NCI-H1930 (cell line): ENCODE results near the gene ALPP.
"Not testable (repeated sequence)": the region's sequence is repeated elsewhere in the genome, so short reads cannot be mapped to it uniquely, and the experiment has no call there.

Experiments
- DNase-seq, 2 experiments: peaks; one replicate each; lab custom pipeline; 2025; lab: John Stamatoyannopoulos, UW

Gene ALPP

DNA sequence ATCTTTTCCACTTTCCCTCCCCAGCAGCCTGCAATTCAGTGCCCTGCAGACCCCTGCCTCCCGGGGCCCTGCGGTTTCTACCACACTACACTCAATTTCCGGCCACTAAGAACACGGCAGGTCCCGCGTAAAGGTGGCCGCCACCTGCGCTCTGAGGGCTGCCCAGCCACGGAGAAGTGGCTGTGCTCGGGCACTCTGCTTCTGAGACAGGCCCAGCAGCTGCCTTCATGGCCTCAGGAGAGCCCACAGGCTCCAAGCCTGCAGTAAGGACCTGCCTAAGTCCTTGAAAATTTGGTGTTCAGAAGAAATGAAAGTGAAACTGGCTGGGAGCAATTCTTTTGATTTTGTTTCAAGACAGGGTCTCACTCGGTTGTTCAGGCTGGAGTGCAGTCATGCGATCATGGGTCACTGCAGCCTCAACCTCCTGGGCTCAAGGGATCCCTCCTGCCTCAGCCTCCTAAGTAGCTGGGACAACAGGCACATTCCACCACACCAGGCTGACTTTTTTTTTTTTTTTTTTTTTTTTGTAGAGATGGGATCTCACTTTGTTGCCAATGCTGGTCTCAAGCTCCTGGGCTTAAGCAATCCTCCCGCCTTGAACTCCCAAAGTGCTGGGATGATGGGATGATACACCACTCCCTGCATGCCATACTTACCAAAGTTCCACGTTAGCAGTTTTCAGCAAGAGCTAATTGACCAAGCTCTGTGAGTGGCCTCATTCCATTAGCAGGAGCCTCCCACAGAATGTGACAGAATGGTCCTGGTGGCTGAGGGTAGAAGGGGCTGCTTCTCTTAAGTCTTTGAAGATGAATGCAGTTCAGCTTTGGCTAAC is 14.6 kb upstream of the ALPP start:
- no peak for DNase-seq

DNA sequence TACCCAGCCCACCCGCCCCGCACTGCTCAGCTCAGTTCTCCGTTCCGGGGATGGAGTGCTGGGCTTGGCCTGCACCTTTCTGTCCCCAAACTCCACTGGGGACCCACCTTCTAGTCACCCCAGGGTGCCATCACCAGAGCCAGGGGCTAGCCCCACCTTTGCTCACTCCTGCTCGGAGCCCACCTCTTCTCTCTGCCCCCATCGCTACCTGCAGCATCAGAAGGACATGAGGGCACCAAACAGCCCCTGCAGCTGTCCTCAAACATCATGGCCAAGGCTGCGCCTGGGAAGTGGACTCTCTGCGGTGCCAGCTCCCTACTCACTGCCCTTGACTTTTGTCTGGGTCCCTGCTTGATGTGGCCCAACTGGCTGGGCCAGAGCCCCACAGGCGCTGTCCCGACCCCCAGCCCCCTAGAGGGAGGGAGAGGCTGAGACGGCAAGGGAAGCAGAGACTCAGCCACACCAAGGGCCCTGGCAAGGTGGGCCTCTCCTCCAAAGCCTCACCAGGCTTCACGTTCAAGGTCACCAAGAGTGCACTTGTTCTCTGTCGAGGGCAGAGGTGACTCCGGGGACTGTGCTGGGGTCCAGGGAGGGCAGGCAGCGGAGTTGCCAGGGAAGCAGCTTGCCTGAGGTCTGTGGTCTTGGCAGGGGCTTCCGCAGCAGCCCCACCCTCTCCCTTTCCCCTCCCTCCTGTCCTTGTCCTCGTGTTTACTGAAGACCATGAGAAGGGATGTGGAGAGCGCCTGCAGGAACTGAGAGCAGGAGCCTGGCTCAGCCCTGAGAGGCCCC is 13.6 kb upstream of the ALPP start:
- not testable (repeated sequence) for DNase-seq

DNA sequence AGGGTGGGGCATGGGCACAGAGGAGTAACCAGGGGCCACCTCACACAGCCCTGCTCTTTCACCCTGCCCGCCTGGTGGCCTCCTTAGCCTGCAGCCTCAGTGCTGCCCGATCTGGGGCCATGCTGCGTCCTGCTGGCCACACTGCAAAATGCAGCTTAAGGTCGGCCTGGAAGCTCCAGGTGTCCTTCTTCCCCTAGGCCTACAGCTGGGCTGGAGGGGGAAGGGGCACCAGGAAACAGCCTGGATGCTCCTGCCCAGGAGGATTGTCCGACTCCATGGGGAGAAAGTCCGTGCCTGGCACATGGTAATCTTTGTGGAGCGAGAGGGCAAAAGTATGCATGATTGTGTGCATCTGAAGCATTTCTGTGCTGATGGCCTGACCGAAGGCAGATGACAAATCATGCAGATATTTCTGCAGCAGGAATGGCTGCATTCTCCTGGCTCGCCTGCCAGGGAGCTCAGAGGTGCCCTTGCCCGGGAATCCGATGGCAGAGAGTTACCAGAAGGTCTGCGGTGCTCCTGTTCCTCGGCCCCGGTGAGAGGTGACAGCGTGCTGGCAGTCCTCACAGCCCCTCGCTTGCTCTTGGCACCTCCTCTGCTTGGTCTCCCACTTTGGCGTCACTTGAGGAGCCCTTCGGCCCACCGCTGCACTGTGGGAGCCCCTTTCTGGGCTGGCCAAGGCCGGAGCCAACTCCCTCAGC is 12.8 kb upstream of the ALPP start:
- DNase-seq = peak; percentile 16 to 18

DNA sequence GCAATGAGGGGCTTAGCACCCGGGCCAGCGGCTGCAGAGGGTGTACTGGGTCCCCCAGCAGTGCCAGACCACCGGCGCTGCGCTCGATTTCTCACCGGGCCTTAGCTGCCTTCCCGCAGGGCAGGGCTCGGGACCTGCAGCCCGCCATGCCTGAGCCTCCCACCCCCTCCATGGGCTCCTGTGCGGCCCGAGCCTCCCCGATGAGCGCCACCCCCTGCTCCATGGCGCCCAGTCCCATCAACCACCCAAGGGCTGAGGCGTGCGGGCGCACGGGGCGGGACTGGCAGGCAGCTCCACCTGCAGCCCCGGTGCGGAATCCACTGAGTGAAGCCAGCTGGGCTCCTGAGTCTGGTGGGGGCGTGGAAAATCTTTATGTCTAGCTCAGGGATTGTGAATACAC is 12.1 kb upstream of the ALPP start:
- peak; percentile 46 to 48 for DNase-seq

DNA sequence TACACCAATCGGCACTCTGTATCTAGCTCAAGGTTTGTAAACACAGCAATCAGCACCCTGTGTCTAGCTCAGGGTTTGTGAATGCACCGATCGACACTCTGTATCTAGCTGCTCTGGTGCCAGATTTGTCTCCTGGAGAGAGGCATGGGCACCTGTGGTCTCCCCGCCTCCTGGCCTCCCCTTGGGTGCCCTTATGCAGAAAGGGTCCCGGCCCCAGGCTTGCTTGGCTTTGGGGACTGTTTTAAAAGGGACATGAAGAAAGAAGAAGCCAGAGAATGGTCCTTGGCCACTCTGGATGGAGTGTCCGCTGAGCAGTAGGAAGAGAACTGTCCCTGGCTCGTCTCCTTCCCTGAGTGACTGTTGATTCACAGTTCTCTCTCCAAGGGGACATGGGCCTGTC is 11.5 kb upstream of the ALPP start:
- DNase-seq = no peak

DNA sequence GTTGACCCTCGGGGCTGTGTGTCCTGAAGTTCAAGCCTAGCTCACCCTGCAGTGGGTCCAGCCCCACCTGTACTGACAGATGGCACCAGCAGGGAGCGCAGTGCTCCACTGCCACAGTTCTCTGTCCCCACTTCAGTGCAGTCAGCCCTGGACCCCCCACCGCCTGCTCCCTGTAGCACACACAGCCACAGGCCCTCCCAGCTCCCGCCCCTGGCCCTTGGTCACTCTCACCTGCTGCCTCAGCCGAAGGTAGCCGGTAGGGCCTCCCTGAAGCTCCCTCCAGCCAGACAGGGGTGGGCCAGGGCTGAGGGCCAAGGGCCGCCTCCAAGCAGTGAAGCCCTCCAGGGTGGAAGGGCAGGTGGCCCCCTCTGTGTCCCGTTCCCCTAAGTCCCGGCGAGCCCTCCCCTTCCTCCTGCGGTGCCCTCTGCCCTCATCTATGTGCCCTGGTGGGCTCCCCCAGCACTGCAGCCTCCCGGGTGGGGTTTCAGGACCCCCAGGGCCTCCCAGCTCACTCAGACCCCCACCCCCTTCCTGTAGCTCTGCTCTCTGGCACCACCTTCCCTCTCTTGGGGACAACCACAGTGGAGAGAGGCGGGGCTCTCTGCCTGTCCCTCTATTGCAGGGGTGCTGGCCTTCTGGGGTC is 10.8 kb upstream of the ALPP start:
- DNase-seq = no peak

DNA sequence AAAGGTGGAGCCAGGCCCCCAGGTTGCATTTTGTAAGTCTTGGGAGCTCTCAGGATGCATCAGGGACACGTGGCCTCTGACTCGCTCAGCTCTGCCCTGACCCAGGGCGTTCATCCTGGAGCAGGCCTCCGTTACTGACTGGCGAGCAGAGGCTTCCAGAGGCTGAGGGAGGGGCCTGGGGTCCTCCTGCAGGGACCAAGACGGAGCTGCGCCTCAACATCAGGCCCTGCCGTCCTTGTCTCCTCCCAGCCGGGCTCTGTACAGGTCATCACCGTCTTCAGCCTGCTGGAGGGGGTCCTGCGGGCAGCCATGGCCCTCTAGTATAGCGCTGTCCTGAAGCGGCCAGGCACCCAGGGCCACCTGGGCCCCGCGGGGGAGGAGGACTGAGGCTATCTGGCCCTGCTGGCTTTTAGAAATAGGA is 10.2 kb upstream of the ALPP start:
- DNase-seq = no peak

DNA sequence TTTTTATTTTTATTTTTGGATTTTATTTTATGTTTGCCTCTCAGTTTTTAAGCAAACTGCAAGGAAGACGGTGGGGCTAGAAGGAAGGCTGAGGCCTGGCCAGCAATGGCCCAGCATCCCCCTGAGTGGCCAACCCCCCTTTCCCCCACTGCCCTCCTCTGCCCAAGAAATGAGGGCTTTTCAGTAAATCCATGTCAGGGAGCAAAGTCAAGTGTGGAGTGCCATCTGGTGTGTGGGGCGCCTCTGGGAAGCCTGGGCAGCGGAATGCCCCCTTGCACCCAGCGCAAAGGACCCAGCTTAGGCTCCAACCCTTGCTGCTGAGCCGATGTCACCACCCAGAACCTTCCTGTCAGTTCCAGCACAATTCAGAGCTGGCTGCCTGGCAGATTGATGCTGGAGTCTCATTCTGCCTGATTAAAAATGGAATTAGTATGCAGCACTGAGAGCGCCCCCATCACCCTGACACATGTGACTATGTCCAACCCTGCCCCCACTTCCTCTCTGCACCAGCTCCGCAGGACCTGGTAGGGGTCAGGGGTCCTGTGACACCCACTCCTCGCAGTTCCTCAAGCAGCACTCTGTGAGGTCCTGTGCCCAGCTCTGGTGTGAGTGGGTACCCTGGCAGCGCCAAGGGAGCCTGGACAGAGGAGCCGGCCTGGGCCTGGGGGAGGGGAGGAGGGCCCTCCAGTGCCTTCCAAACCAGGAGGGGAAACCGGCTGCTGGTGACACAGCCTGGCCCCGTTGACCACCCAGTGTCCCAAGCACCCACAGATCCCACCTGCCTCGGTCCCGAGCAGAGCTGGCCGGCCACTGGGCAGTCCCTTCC is 9.2 kb upstream of the ALPP start:
- DNase-seq = no peak

DNA sequence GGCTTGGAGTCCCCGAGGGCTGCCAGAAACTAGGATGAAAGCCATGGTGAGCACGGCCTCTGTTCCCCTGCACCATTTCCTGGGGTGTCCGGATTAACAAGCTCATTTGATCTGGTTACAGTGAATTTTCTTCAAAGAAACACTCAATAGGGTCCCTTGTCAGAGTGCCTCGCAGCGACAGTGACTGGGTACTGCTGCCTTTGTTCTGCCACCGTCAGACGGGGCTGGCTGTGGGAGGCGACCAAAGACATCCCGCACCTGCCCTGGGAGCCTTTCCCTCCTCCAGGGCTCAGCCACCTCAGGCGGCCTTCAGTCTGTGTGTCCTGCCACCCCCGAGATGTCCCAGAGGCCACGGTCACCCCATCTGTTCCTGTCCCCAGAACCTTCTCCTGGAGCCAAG is 8.5 kb upstream of the ALPP start:
- not testable (repeated sequence) for DNase-seq

DNA sequence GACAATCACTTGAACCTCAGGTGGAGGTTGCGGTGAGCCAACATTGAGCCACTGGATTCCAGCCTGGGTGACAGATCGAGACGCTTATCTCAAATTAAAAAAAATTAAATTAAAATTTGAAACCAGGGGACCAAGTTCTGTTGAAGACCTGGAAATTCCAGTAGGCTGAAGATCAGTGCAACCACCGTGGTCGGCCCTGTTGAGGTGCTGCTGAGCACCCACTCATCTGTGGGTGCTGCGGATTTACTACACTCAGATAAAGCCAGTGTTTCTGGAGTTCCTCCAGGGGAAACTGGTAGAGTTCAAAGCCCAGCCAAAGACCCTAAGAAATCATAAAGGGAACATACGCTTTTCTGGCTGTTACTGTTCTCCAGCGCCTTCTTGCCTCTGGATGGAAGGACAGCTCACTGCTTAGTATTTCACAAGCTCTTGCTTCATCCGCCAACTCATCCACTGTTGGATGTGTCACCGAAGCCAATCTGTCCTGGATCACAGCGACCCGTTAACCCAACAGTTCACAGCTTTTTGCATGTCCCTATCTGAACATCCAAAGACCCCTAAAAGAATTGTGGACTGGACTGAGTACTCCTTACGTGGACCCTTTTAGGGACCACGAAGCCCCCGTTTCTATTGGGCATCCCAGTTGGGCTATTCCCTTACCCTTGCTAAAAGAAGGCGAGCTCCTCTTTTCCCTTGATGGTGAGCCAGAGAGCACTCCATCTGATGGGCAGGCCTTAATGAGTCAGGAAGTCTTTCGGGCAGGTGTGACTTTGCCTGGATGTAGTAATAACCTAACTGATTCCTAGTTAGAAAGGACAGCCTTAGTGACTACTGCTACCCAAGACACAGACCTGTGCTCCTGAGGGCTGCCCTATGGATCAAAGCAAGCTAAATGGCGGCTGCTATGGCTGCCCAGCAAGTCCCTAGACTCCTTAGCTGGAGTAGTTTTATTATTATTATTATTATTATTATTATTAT is 6.0 kb upstream of the ALPP start:
- DNase-seq = no peak

DNA sequence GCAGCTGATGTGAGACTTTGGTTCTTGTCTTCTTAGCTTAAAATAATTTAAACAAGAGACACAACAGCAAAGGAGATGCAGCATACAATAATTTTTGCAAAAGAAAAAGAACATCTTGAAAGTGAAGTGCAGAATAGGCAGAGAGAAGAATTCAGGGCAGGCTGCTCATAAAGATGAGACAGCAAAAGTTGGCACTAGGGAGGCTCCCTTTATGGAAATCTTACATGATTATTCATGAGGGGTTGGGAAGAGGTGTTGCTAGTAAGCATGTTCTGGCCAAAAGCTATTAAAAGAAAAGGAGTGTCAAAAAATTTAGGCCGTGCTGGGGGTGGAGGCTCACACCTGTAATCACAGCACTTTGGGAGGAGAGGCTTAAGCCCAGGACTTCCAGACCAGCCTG is 4.2 kb upstream of the ALPP start:
- DNase-seq = no peak

DNA sequence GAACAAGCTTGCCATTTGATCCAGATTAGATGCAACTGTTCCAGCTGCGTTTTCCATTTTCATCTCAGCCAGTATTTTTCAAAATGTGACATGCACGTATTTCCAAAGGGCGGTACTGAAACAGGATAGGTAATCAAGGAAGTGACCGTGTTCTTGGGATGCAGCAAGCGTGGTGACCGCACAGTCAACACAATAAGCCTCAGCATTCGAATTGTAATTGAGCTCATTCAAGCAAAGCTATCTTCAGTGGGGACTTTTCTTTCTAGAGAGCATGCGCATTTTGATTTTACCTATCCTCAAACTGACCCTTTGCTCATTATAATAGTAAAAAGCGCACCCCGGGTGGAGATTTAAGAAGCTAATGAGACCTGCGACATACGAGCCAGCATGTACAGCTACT is 3.4 kb upstream of the ALPP start:
- no peak for DNase-seq

DNA sequence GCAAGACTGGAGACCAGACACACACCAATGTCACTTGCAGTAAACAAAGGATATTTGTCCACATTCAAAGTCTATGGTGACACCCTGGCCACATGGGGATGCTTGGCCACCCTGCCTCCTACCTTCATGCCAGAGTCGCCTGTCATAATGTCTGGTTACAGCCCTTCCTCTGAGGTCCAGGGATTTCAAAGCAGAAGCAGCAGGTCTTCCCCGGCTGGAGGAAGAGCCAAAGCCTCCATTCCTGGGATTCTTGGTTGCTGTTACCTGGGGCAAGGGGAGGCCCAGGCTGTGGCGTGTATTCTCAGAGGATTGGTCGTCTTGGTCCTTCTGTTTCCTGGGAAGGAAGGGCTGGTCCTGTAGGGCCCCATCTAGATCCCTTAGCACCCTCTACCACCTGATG is 2.3 kb upstream of the ALPP start:
- DNase-seq = no peak

DNA sequence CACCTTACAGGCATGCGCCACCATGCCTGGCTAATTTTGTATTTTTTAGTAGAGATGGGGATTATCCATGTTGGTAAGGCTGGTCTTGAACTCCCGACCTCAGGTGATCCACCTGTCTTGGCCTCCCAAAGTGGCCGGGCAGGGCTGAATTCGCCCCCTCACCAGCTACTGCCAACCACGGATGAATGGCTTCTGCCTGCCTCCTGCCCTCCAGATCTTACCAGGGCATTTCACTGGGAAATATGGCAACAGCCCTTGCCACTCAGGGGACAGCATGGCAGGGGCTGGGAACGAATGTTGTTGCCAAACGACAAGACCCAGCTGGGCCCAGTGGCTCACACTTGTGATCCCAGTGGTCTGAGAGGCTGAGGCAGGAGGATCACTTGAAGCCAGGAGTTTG is 1.8 kb upstream of the ALPP start:
- DNase-seq = no peak

DNA sequence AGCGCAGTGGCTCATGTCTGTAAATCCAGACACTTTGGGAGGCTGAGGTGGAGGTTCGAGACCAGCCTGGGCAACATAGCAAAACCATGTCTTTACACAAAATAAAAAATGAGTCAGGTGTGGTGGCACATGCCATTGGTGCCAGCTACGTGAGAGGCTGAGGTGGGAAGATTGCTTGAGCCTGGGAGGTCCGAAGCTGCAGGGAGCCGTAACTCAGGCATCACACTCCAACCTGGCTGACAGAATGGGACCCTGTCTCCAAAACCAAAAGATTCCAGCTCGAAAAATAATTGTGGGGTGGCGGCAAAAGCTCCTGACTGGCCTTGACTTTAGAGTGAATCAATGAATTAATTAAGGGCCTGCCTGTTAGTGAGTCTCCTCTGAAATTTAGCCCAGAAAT is 1.2 kb upstream of the ALPP start:
- DNase-seq = no peak

DNA sequence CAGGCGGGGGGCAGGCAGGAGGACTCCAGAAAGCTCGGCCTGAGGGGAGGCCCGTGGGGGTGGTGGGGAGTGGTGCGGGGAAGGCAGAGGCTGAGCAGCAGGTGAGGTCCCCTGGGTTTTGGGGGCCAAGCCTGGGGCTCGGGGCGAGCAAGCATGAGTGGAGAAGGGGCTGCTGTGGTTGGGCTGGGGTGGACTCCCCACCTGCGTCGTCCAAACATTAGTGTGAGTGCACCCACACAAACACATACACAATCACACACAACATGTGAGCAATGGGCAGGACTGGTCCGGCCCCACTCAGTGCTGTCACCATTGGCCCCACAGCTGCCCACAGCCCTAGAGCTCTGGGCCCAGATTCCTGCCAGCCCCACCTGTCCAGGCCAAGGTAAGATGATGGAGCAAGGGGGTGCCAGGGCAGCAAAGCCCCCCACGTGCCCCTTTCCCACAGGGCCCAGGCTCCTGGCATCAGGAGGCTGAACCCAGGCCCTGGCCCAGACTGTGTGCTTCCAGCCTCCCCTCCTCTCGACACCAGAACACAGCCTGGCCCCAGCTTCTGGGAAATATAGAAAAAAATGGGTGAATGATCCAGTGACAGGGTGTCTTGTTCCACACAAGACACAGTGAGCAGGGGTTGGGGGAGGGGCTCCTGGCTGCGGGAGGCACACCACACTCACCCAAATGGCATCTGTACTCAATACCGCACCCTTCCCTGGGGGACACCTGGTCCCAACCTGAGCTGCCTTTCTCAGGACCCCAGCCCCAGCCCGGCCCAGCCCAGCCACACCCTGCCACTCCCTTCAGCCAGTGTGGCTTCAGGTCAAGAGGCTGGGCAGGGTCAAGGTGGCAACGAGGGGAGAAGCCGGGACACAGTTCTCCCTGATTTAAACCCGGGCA is 463 bp upstream of the ALPP start:
- DNase-seq = no peak

DNA sequence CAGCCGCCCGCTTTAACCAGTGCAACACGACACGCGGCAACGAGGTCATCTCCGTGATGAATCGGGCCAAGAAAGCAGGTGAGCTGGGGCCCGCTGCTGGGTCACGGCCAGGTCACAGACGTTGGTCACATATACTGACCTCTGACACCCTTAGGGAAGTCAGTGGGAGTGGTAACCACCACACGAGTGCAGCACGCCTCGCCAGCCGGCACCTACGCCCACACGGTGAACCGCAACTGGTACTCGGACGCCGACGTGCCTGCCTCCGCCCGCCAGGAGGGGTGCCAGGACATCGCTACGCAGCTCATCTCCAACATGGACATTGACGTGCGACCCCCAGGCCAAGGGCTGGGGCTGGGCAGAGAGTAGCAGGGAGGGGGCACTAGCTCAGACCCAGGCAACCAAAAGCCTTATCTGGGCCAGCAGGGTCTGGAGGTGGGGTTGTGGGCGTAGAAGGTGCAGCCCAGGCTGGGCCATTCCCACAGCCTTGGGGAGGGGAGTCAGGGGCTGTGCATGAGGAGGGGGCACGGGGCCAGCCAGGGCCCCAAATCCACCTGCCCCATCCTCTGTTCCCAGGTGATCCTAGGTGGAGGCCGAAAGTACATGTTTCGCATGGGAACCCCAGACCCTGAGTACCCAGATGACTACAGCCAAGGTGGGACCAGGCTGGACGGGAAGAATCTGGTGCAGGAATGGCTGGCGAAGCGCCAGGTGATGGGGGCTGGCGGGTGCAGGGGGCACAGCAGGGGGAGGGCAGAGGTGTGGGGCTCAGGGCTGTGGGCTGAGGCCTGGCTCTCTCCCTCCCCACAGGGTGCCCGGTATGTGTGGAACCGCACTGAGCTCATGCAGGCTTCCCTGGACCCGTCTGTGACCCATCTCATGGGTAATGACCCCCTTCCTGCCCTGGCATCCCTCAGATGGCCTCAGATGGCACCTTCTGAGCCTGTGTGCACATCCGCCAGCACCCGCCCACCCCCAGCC is 1.3 kb downstream of the ALPP start:
- DNase-seq = not testable (repeated sequence)
